ENCODE data around the gene ZNF660. TPM values are rescaled to one million over a fixed set of nuclear protein-coding genes. Genes with fewer than 3 reads are reported as not detected.
"Not testable (repeated sequence)": the region's sequence is repeated elsewhere in the genome, so short reads cannot be mapped to it uniquely, and the experiment has no call there.

The ZNF660 gene
- total and polyA plus RNA-seq, 3 experiments from 2014 or later = 0.07 to 0.53 (median 0.35) TPM

GRCh38 chr3:44562147-44562546, 22.6 kb upstream of the ZNF660 start:
- no peaks in the 10 kb centered on the region for H3K4me1 ChIP-seq (ENCODE audit: insufficient read depth, low read length)

GRCh38 chr3:44568561-44568960, 16.2 kb upstream of the ZNF660 start:
- Mint-ChIP-seq H3K9me3 (peaks cover 34 to 79% (median 69%) of the 10 kb centered on the region in 5 donors), H3K27ac (no peak overlapping the region), H3K36me3 (peaks cover 51 to 86% (median 77%) of the 10 kb centered on the region in 3 donors), H3K27me3 (no peaks in the 10 kb centered on the region), H3K4me3 (no peak overlapping the region), H3K4me1 (peaks cover 0 to 7% (median 0%) of the 10 kb centered on the region in 3 donors)
- Histone ChIP-seq H3K4me3 (ENCODE audit: low read length) (no peak overlapping the region), H3K27me3 (ENCODE audit: insufficient read depth, low read length, poor library complexity, severe bottlenecking) (no peaks in the 10 kb centered on the region), H3K9me3 (ENCODE audit: low read length) (peaks cover 28% of the 10 kb centered on the region), H3K27ac (ENCODE audit: low read depth, low read length) (no peak overlapping the region), H3K36me3 (ENCODE audit: insufficient read depth, low read length) (peaks cover 22% of the 10 kb centered on the region), H3K4me1 (ENCODE audit: insufficient read depth, low read length) (no peaks in the 10 kb centered on the region)
- no peak for DNase-seq
- POLR2A ChIA-PET = no interaction called here
- CTCF ChIA-PET = no interaction called here

More at GRCh38 chr3:44562147-44562546, 22.6 kb upstream of the ZNF660 start:
- ChIA-PET POLR2A (no interaction called here), CTCF (no interaction called here)
- H3K9me3 ChIP-seq (ENCODE audit: low read length) = no peaks in the 10 kb centered on the region
- no peak overlapping the region for H3K4me3 Mint-ChIP-seq
- no peak overlapping the region for H3K27ac ChIP-seq (ENCODE audit: low read depth, low read length)
- DNase-seq = no peak
- H3K4me1 Mint-ChIP-seq = peaks cover 13 to 17% (median 13%) of the 10 kb centered on the region in 3 donors
- H3K27ac Mint-ChIP-seq = no peak overlapping the region
- H3K36me3 ChIP-seq (ENCODE audit: insufficient read depth, low read length) = no peaks in the 10 kb centered on the region
- H3K9me3 Mint-ChIP-seq = peaks cover 5 to 27% (median 13%) of the 10 kb centered on the region in 5 donors
- H3K36me3 Mint-ChIP-seq = peaks cover 37 to 73% (median 70%) of the 10 kb centered on the region in 3 donors
- H3K27me3 Mint-ChIP-seq = no peaks in the 10 kb centered on the region
- no peak overlapping the region for H3K4me3 ChIP-seq (ENCODE audit: low read length)
- no peaks in the 10 kb centered on the region for H3K27me3 ChIP-seq (ENCODE audit: insufficient read depth, low read length, poor library complexity, severe bottlenecking)

DNA sequence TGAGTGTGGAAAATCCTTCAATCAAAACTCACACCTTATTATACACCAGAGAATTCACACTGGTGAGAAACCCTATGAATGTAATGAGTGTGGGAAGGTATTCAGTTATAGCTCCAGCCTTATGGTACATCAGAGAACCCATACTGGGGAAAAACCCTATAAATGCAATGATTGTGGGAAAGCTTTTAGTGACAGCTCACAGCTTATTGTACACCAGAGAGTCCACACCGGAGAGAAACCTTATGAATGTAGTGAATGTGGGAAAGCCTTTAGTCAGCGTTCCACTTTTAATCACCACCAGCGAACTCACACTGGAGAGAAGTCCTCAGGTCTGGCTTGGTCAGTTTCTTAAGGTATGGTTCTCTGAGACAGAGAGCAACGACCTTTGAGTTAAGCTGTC, 13.7 kb upstream of the ZNF660 start:
- peaks cover 34 to 77% (median 73%) of the 10 kb centered on the region in 5 donors for H3K9me3 Mint-ChIP-seq
- CTCF ChIA-PET = no interaction called here
- no peak for DNase-seq

DNA sequence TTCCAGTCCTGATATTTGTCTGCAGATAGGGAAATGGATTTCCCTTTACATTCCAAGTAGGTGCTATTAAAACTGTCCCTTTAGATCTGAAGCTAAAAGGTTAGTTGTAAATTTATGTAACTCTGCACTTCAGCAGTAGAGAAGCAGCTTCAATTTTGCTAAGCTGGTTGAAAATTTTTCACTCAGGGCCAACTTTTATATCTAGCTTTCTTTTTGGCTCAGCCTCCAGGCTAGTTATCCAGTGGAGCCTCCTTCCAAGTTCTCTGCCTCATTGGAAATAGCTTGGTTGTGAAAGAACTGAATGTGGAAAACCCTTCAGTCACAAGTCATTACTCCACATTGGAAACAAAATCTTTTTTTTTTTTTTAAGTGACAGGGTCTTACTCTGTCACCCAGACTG, 8.2 kb upstream of the ZNF660 start:
- Mint-ChIP-seq H3K4me3 (no peak overlapping the region), H3K9me3 (peaks cover 14 to 59% (median 47%) of the 10 kb centered on the region in 5 donors), H3K27ac (no peak overlapping the region), H3K36me3 (peaks cover 7 to 38% (median 20%) of the 10 kb centered on the region in 3 donors), H3K4me1 (no peaks in the 10 kb centered on the region), H3K27me3 (no peaks in the 10 kb centered on the region)
- no peaks in the 10 kb centered on the region for H3K27me3 ChIP-seq (ENCODE audit: insufficient read depth, low read length, poor library complexity, severe bottlenecking)
- H3K27ac ChIP-seq (ENCODE audit: low read depth, low read length) = no peak overlapping the region
- no peaks in the 10 kb centered on the region for H3K36me3 ChIP-seq (ENCODE audit: insufficient read depth, low read length)
- no peak overlapping the region for H3K4me3 ChIP-seq (ENCODE audit: low read length)
- H3K9me3 ChIP-seq (ENCODE audit: low read length) = peaks cover 7% of the 10 kb centered on the region
- no peak for DNase-seq
- CTCF ChIA-PET = no interaction called here
- POLR2A ChIA-PET = no interaction called here
- no peaks in the 10 kb centered on the region for H3K4me1 ChIP-seq (ENCODE audit: insufficient read depth, low read length)

More for the DNA sequence above, 13.7 kb upstream of the ZNF660 start:
- H3K36me3 ChIP-seq (ENCODE audit: insufficient read depth, low read length) = peaks cover 22% of the 10 kb centered on the region
- peaks cover 0 to 2% (median 0%) of the 10 kb centered on the region in 3 donors for H3K4me1 Mint-ChIP-seq
- peaks cover 42 to 69% (median 61%) of the 10 kb centered on the region in 3 donors for H3K36me3 Mint-ChIP-seq
- no peak overlapping the region for H3K4me3 Mint-ChIP-seq
- no peak overlapping the region for H3K4me3 ChIP-seq (ENCODE audit: low read length)
- no peaks in the 10 kb centered on the region for H3K27me3 Mint-ChIP-seq
- no peak overlapping the region for H3K27ac Mint-ChIP-seq
- H3K4me1 ChIP-seq (ENCODE audit: insufficient read depth, low read length) = no peaks in the 10 kb centered on the region
- peaks cover 31% of the 10 kb centered on the region for H3K9me3 ChIP-seq (ENCODE audit: low read length)
- no peaks in the 10 kb centered on the region for H3K27me3 ChIP-seq (ENCODE audit: insufficient read depth, low read length, poor library complexity, severe bottlenecking)
- POLR2A ChIA-PET = no interaction called here
- no peak overlapping the region for H3K27ac ChIP-seq (ENCODE audit: low read depth, low read length)

- CTCF ChIA-PET; H3K4me1 Mint-ChIP-seq; H3K9me3 ChIP-seq (ENCODE audit: low read length); H3K4me1 ChIP-seq (ENCODE audit: insufficient read depth, low read length); H3K27me3 Mint-ChIP-seq; H3K4me3 ChIP-seq (ENCODE audit: low read length); H3K27ac Mint-ChIP-seq; DNase-seq; H3K27ac ChIP-seq (ENCODE audit: low read depth, low read length); H3K36me3 ChIP-seq (ENCODE audit: insufficient read depth, low read length); H3K27me3 ChIP-seq (ENCODE audit: insufficient read depth, low read length, poor library complexity, severe bottlenecking); POLR2A ChIA-PET; H3K4me3 Mint-ChIP-seq: not testable (repeated sequence)
- H3K36me3 Mint-ChIP-seq = peaks cover 7 to 30% (median 18%) of the 10 kb centered on the region in 3 donors
- peaks cover 9 to 57% (median 47%) of the 10 kb centered on the region in 5 donors for H3K9me3 Mint-ChIP-seq
Measured at GRCh38 chr3:44577354-44577952, 7.3 kb upstream of the ZNF660 start.

- H3K27ac ChIP-seq (ENCODE audit: low read depth, low read length); POLR2A ChIA-PET; H3K27ac Mint-ChIP-seq; H3K27me3 ChIP-seq (ENCODE audit: insufficient read depth, low read length, poor library complexity, severe bottlenecking); H3K4me1 ChIP-seq (ENCODE audit: insufficient read depth, low read length); DNase-seq; H3K36me3 ChIP-seq (ENCODE audit: insufficient read depth, low read length); H3K9me3 ChIP-seq (ENCODE audit: low read length); H3K4me3 Mint-ChIP-seq; H3K4me1 Mint-ChIP-seq; H3K27me3 Mint-ChIP-seq; H3K4me3 ChIP-seq (ENCODE audit: low read length); CTCF ChIA-PET: not testable (repeated sequence)
- Mint-ChIP-seq H3K9me3 (peaks cover 10 to 55% (median 47%) of the 10 kb centered on the region in 5 donors), H3K36me3 (peaks cover 5 to 27% (median 13%) of the 10 kb centered on the region in 3 donors)
Measured at GRCh38 chr3:44578316-44578715, 6.4 kb upstream of the ZNF660 start.

- H3K4me1 ChIP-seq (ENCODE audit: insufficient read depth, low read length); H3K27ac Mint-ChIP-seq; H3K9me3 ChIP-seq (ENCODE audit: low read length); POLR2A ChIA-PET; H3K4me3 ChIP-seq (ENCODE audit: low read length); H3K4me1 Mint-ChIP-seq; H3K4me3 Mint-ChIP-seq; CTCF ChIA-PET; H3K27ac ChIP-seq (ENCODE audit: low read depth, low read length); H3K27me3 ChIP-seq (ENCODE audit: insufficient read depth, low read length, poor library complexity, severe bottlenecking); H3K36me3 ChIP-seq (ENCODE audit: insufficient read depth, low read length); DNase-seq: not testable (repeated sequence)
- Mint-ChIP-seq H3K36me3 (peaks cover 5 to 34% (median 14%) of the 10 kb centered on the region in 3 donors), H3K27me3 (peaks cover 2 to 14% of the 10 kb centered on the region in 2 donors), H3K9me3 (peaks cover 15 to 59% (median 41%) of the 10 kb centered on the region in 5 donors)
Measured at GRCh38 chr3:44578924-44579515, 5.7 kb upstream of the ZNF660 start.

GRCh38 chr3:44579749-44580148, 5.0 kb upstream of the ZNF660 start:
- Mint-ChIP-seq H3K27me3 (peaks cover 6 to 19% of the 10 kb centered on the region in 2 donors), H3K36me3 (peaks cover 3 to 34% (median 11%) of the 10 kb centered on the region in 3 donors), H3K9me3 (peaks cover 15 to 58% (median 41%) of the 10 kb centered on the region in 5 donors)
- H3K36me3 ChIP-seq (ENCODE audit: insufficient read depth, low read length); H3K9me3 ChIP-seq (ENCODE audit: low read length); H3K27ac Mint-ChIP-seq; POLR2A ChIA-PET; H3K4me3 Mint-ChIP-seq; H3K4me1 Mint-ChIP-seq; H3K4me1 ChIP-seq (ENCODE audit: insufficient read depth, low read length); H3K27ac ChIP-seq (ENCODE audit: low read depth, low read length); DNase-seq; H3K27me3 ChIP-seq (ENCODE audit: insufficient read depth, low read length, poor library complexity, severe bottlenecking); H3K4me3 ChIP-seq (ENCODE audit: low read length); CTCF ChIA-PET: not testable (repeated sequence)

Data from CD8-positive, alpha-beta memory T cell (primary cell).